PC-9 (cell line): ENCODE data around the gene ADISSP. TPM values are rescaled to one million over a fixed set of nuclear protein-coding genes. Genes with fewer than 3 reads are reported as not detected.

Source experiments
- BruUV-seq: library from RNA; stranded (reverse); fragments of 400-500 nt; replicated peaks from 2 replicates; lab custom pipeline; 2021; lab: Mats Ljungman, UMichigan
- CTCF ChIA-PET: fragments of 300-600 bp; sonication (Branson Sonifier 250); formaldehyde crosslinking; loops from one replicate; lab custom pipeline; 2022; ENCODE audit warnings: antibody characterized with exemption; lab: Charles Lee
- POLR2A ChIA-PET: fragments of 300-600 bp; sonication (Branson Sonifier 250); formaldehyde crosslinking; loops from one replicate; lab custom pipeline; 2022; ENCODE audit warnings: antibody characterized with exemption; ENCODE audit not compliant: unreplicated experiment; lab: Charles Lee
- DNase-seq, 2 experiments: peaks; one replicate each; pipeline versions ENCODE4 v3.0.0 to v3.0.0-alpha.2; 2015 to 2022; ENCODE audit warnings: mixed read lengths in 1 of 2
- H2AFZ ChIP-seq: fragments of 200-600 bp; sonication (generic); 2 replicates; pipeline ENCODE4 v1.8.1; 2017; ENCODE audit warnings: antibody characterized with exemption
- H3F3A ChIP-seq: fragments of 200-600 bp; sonication (generic); 2 replicates; pipeline ENCODE4 v1.8.1; 2017; ENCODE audit warnings: antibody characterized with exemption, mild to moderate bottlenecking, low read depth; ENCODE audit not compliant: insufficient read depth
- H3K27ac ChIP-seq: fragments of 200-600 bp; sonication (generic); 2 replicates; pipeline ENCODE4 v1.6.1; 2016; ENCODE audit warnings: mixed run types
- H3K27me3 ChIP-seq: fragments of 200-600 bp; sonication (generic); 2 replicates; pipeline ENCODE4 v1.6.1; 2016; ENCODE audit warnings: low read depth, mixed run types; ENCODE audit not compliant: insufficient read depth
- H3K36me3 ChIP-seq: fragments of 200-600 bp; sonication (generic); 2 replicates; pipeline ENCODE4 v1.6.1; 2016; ENCODE audit warnings: low read depth, mixed run types
- H3K4me1 ChIP-seq: fragments of 200-600 bp; sonication (generic); replicated peaks from 2 replicates; pipeline ENCODE4 v1.6.1; 2016; ENCODE audit warnings: mixed run types; ENCODE audit not compliant: insufficient read depth
- H3K4me2 ChIP-seq: fragments of 200-600 bp; sonication (generic); 2 replicates; pipeline ENCODE4 v1.6.1; 2017; ENCODE audit warnings: mixed run types
- H3K4me3 ChIP-seq: fragments of 200-600 bp; sonication (generic); 2 replicates; pipeline ENCODE4 v1.6.1; 2016; ENCODE audit warnings: mixed run types
- H3K79me2 ChIP-seq: fragments of 200-600 bp; sonication (generic); 2 replicates; pipeline ENCODE4 v1.6.1; 2017; ENCODE audit warnings: low read depth, mixed run types
- H3K9me2 ChIP-seq: fragments of 200-600 bp; sonication (generic); 2 replicates; pipeline ENCODE4 v1.8.1; 2017; ENCODE audit warnings: mild to moderate bottlenecking; ENCODE audit not compliant: insufficient read depth
- H3K9me3 ChIP-seq: fragments of 200-600 bp; sonication (generic); 2 replicates; pipeline ENCODE4 v1.8.1; 2016; ENCODE audit warnings: low read depth; ENCODE audit not compliant: insufficient read depth
- H4K20me1 ChIP-seq: fragments of 200-600 bp; sonication (generic); 2 replicates; pipeline ENCODE4 v1.8.1; 2017; ENCODE audit not compliant: insufficient read depth
- EZH2 ChIP-seq: fragments of 200-600 bp; sonication (generic); IDR thresholded peaks from 2 replicates; pipeline ENCODE4 v1.8.0; 2017; ENCODE audit warnings: antibody characterized with exemption, low read depth
- intact Hi-C: fragments of 100-400 bp; cut with micrococcal nuclease; formaldehyde crosslinking; loops from one replicate; pipeline ENCODE4 v1.10.0; 2022; ENCODE audit not compliant: unreplicated experiment
- total RNA-seq: library from RNA; stranded (reverse); gene quantifications from 2 replicates; pipeline ENCODE4 v1.2.3, GENCODE V29; 2021
- TF ChIP-seq, protein P1 (sequence below): fragments of 200-600 bp; sonication (generic); conservative IDR thresholded peaks from 2 replicates; pipeline ENCODE4 v1.6.1; 2017; ENCODE audit warnings: mixed run types, antibody characterized with exemption, mild to moderate bottlenecking, moderate library complexity

The ADISSP gene
- total RNA-seq, 1 experiment from 2014 or later: 86.9 TPM

DNA sequence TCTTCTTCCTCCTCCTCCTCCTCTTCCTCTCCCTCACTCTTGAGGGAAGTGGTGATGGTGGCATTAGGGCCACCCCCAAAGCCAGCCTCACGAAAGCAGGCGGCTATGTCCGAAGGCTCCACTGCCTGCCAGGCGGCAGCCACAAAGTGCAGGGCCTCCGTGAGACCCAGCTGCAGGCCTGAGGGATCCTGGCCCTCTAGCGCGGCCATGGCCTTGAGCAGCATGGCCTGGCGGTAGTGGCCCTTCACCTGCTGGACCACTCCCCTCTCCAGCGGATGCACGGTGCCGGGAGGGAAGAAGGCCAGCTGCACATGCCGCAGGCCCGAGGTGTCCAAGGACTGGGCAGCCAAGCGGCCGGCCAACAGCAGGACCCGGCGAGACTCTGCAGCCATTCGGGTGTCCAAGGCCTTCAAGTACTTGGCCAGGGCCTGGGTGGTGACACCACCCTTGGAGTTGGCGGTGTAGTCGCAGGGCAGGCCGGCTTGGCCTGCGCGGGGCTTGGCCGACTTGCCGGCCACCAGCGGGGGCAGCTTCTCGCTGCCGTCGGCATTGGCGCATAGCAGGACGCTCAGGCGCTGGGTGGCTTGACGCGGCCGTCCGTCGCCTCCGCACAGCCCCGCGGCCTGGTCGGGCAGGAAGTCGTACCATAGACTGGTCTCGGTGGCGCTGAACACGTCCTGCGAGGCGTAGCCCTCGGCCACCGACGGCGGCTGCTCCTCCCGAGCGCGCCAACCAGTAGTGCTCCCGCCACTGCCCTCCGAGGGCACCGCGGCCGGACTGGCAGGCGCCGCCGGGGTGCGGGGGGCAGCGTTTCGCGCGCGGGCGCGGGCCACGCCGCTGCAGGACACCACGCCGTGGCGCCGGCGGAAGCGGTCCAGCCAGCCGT, 17.9 kb upstream of the ADISSP start:
- H3K9me3 ChIP-seq: no peaks in the 10 kb centered on the region
- peaks cover 24% of the 10 kb centered on the region for H3F3A ChIP-seq
- H3K79me2 ChIP-seq: peaks cover 34% of the 10 kb centered on the region
- no peak overlapping the region for H2AFZ ChIP-seq
- H3K27ac ChIP-seq: no peak overlapping the region
- DNase-seq: peak in 1 of 2 experiments; percentile 22
- peaks cover 40% of the 10 kb centered on the region for H3K4me1 ChIP-seq
- intact Hi-C loops: loop anchor here (1.0 to 10.0 kb wide), 5 partner anchors 35 to 319 kb away; partner anchors contain the start of genes AP5S1, MAVS and RNF24
- H4K20me1 ChIP-seq: peaks cover 38% of the 10 kb centered on the region
- ChIA-PET CTCF (interaction anchor here (0.6 to 2.1 kb wide), 3 partner anchors 17 to 35 kb away, joined by 3 to 6 read pairs (median 5); partner anchors contain the start of gene AP5S1), POLR2A (interaction anchor here (0.6 kb wide), 1 partner anchor 99 kb away, joined by 4 read pairs; no protein-coding TSS in a partner anchor)
- H3K4me2 ChIP-seq: peak overlapping the region; percentile 97
- TF ChIP-seq, protein P1, sequence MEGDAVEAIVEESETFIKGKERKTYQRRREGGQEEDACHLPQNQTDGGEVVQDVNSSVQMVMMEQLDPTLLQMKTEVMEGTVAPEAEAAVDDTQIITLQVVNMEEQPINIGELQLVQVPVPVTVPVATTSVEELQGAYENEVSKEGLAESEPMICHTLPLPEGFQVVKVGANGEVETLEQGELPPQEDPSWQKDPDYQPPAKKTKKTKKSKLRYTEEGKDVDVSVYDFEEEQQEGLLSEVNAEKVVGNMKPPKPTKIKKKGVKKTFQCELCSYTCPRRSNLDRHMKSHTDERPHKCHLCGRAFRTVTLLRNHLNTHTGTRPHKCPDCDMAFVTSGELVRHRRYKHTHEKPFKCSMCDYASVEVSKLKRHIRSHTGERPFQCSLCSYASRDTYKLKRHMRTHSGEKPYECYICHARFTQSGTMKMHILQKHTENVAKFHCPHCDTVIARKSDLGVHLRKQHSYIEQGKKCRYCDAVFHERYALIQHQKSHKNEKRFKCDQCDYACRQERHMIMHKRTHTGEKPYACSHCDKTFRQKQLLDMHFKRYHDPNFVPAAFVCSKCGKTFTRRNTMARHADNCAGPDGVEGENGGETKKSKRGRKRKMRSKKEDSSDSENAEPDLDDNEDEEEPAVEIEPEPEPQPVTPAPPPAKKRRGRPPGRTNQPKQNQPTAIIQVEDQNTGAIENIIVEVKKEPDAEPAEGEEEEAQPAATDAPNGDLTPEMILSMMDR: no peak
- TF ChIP-seq EZH2: no peak
- peak overlapping the region; percentile 68 for H3K4me3 ChIP-seq
- H3K9me2 ChIP-seq: no peaks in the 10 kb centered on the region
- TSS peak; percentile 31 for BruUV-seq
- H3K36me3 ChIP-seq: no peaks in the 10 kb centered on the region
- H3K27me3 ChIP-seq: no peaks in the 10 kb centered on the region

DNA sequence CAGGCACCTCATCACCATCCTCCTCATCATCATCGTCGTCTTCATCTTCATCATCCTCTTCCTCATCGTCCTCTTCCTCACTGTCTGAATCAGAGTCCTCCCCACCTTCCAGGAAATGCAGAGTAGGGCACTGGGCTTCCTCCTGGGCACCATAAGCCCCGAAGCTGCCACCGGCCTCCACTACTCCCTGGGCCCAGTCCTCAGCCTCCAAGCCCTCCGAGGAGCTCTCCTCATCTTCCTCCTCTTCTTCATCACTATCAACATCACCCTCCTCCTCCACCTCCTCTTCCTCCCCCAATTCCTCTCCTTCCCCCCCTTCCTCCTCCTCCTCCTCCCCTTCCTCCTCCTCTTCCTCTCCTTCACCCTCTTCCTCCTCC, 17.3 kb upstream of the ADISSP start:
- Histone ChIP-seq H3K27ac (no peak overlapping the region), H3K9me3 (no peaks in the 10 kb centered on the region), H3K4me3 (peak overlapping the region; percentile 68; the same call in 1 of the 2 replicates), H3K4me2 (peak overlapping the region; percentile 97), H3K4me1 (peaks cover 42% of the 10 kb centered on the region), H2AFZ (no peak overlapping the region), H3F3A (peaks cover 24% of the 10 kb centered on the region), H3K27me3 (no peaks in the 10 kb centered on the region), H3K36me3 (no peaks in the 10 kb centered on the region), H3K9me2 (no peaks in the 10 kb centered on the region), H3K79me2 (peaks cover 34% of the 10 kb centered on the region), H4K20me1 (peaks cover 38% of the 10 kb centered on the region)
- intact Hi-C loops: loop anchor here (5.0 to 10.0 kb wide), 3 partner anchors 108 to 320 kb away; partner anchors contain the start of gene RNF24
- POLR2A ChIA-PET: no interaction called here
- TF ChIP-seq, protein P1: no peak
- TF ChIP-seq EZH2: no peak
- DNase-seq: no peak
- no TSS peak for BruUV-seq
- CTCF ChIA-PET: no interaction called here

DNA sequence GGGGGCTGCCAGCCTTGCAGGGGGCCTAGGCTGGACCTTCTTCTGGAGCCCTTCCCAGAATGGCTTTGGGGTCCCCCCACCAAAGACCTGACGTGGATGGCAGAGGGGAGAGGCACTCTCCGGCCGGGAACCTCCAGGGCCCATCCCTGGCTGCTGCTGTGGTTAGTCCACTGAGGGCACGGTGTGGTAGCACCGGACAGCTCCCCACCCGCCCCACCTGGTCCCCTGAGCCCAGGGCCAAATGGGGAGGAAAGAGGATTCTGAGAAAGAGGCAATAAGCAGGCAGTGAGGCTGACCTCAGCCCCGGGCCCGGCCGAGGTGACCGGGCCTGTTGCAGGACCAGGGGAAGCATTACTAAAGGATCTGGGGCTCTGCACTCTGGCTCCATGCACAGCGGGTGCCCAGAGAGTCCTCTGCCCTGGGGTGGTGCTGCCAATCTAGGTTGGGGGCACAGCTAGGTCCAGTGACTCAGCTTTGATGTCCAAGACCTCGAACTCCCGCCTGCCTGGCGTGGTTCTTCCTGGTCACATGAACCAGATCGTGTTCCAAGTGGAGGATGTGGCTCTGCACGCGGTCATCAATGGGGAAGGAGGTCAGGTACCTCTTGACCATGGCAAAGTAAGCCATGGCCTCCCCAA, 16.8 kb upstream of the ADISSP start:
- no peaks in the 10 kb centered on the region for H3K9me3 ChIP-seq
- peaks cover 24% of the 10 kb centered on the region for H3F3A ChIP-seq
- no peak overlapping the region; the same call in 1 of the 2 replicates for H3K4me3 ChIP-seq
- no peaks in the 10 kb centered on the region for H3K9me2 ChIP-seq
- no peak overlapping the region for H2AFZ ChIP-seq
- no peaks in the 10 kb centered on the region for H3K36me3 ChIP-seq
- H3K27ac ChIP-seq: no peak overlapping the region
- H3K27me3 ChIP-seq: no peaks in the 10 kb centered on the region
- H4K20me1 ChIP-seq: peaks cover 38% of the 10 kb centered on the region
- TF ChIP-seq, protein P1: no peak
- TF ChIP-seq EZH2: no peak
- CTCF ChIA-PET: no interaction called here
- peak overlapping the region; percentile 97 for H3K4me2 ChIP-seq
- TSS peak; percentile 17 for BruUV-seq
- intact Hi-C loops: loop anchor here (5.0 to 10.0 kb wide), 3 partner anchors 107 to 320 kb away; partner anchors contain the start of gene RNF24
- POLR2A ChIA-PET: no interaction called here
- H3K4me1 ChIP-seq: peaks cover 42% of the 10 kb centered on the region
- H3K79me2 ChIP-seq: peaks cover 34% of the 10 kb centered on the region
- no peak for DNase-seq
